Effector memory CD4-positive, alpha-beta T cell (primary cell): ENCODE measurements around the gene ATG7.

Source experiments
- DNase-seq, 3 donors: peaks; one replicate each; pipeline ENCODE4 v3.0.0-alpha.2; 2020
- H3K27ac ChIP-seq: 2 replicates; pipeline ENCODE4 v1.7.0; 2013; ENCODE audit warnings: mild to moderate bottlenecking, low read length, moderate library complexity; ENCODE audit not compliant: insufficient read depth, poor library complexity, severe bottlenecking
- H3K27me3 ChIP-seq: replicated peaks from 2 replicates; pipeline ENCODE4 v1.7.0; 2013; ENCODE audit warnings: mild to moderate bottlenecking, low read length; ENCODE audit not compliant: insufficient read depth, control insufficient read depth, poor library complexity, severe bottlenecking
- H3K36me3 ChIP-seq: 2 replicates; pipeline ENCODE4 v1.7.0; 2013; ENCODE audit warnings: mild to moderate bottlenecking, low read length, moderate library complexity; ENCODE audit not compliant: control insufficient read depth, insufficient read depth
- H3K4me1 ChIP-seq: 2 replicates; pipeline ENCODE4 v1.7.0; 2013; ENCODE audit warnings: low read length, mild to moderate bottlenecking; ENCODE audit not compliant: control insufficient read depth, insufficient read depth, poor library complexity, severe bottlenecking
- H3K4me3 ChIP-seq: 2 replicates; pipeline ENCODE4 v1.7.0; 2013; ENCODE audit warnings: low read length, low read depth, mild to moderate bottlenecking; ENCODE audit not compliant: insufficient read depth, poor library complexity, severe bottlenecking
- H3K9me3 ChIP-seq: 2 replicates; pipeline ENCODE4 v1.7.0; 2013; ENCODE audit warnings: mild to moderate bottlenecking, low read length, moderate library complexity; ENCODE audit not compliant: control insufficient read depth

ATG7 gene

GRCh38 chr3:11574981-11575669 is 302.9 kb downstream of the ATG7 start:
- Histone ChIP-seq H3K27me3 (no peaks in the 10 kb centered on the region), H3K36me3 (peaks cover 10% of the 10 kb centered on the region), H3K4me3 (no peak overlapping the region), H3K4me1 (no peaks in the 10 kb centered on the region), H3K9me3 (no peaks in the 10 kb centered on the region), H3K27ac (no peak overlapping the region)
- DNase-seq = no peak

- Histone ChIP-seq H3K27me3 (no peaks in the 10 kb centered on the region), H3K27ac (no peak overlapping the region), H3K9me3 (no peaks in the 10 kb centered on the region), H3K4me1 (no peaks in the 10 kb centered on the region), H3K36me3 (peaks cover 10% of the 10 kb centered on the region), H3K4me3 (no peak overlapping the region)
- DNase-seq = no peak
Measured at GRCh38 chr3:11575677-11576076, 303.5 kb downstream of the ATG7 start.

DNA sequence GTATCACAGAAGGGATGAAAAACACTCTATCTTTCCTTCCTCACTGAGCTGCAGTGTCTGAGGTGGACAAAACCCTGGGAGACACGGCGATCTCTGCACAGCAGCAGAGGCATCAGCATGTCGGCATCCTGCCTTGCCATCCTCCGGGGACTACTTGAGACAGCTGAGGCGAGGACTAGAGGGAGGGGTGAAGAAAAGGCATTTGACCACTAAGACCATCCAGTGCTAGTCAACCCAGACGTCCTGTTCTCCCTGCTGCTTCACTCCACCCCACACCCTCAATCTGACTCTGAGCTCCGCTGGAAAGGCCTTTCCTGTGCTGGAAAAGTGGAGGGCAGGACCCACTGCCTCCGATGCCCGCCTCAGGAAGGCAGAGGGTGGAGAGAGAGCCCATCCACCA is 304.3 kb downstream of the ATG7 start:
- H3K4me1 ChIP-seq = no peaks in the 10 kb centered on the region
- no peak for DNase-seq
- H3K36me3 ChIP-seq = peaks cover 10% of the 10 kb centered on the region
- no peak overlapping the region for H3K4me3 ChIP-seq
- no peak overlapping the region for H3K27ac ChIP-seq
- H3K9me3 ChIP-seq = no peaks in the 10 kb centered on the region
- H3K27me3 ChIP-seq = no peaks in the 10 kb centered on the region

DNA sequence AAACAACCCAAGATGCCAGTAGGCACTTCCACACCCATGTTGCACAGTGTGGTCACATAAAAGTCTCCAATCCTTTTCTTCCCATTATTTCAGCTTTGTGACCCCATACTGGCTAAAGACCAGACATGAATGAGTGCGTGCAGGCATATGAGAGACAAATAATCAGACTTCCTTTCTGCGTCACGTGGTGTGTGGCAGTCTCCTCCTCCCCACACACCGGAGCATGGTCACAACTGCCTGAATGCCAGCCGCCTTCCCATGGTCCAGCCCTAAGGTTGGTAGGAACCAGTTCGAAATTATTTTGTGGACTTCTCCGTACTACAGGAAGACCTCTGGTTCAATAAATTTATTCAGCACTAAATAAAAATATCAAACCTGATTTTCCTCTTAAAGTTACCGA is 306.0 kb downstream of the ATG7 start:
- H3K27ac ChIP-seq = no peak overlapping the region
- peaks cover 10% of the 10 kb centered on the region for H3K36me3 ChIP-seq
- no peaks in the 10 kb centered on the region for H3K4me1 ChIP-seq
- DNase-seq = no peak
- H3K9me3 ChIP-seq = no peaks in the 10 kb centered on the region
- no peak overlapping the region for H3K4me3 ChIP-seq
- H3K27me3 ChIP-seq = no peaks in the 10 kb centered on the region

DNA sequence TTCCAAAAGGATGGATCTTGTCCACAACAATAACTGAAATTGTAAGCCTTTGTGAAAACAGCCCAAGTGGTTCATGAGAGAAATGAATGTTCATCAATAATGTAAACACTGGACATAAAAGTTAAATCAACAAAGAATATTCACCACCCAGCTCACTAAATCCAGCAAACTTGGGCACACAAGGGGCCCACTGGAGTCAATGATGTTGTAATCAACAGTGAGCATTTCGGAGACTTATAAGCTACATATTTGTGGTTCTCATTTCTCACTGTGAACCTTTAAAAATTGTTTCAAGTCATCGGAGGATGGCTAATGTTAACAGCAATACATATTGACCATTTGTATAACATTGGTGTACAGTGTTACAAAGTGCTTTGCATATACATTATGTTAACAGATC is 308.4 kb downstream of the ATG7 start:
- no peak for DNase-seq
- Histone ChIP-seq H3K4me3 (no peak overlapping the region), H3K27ac (no peak overlapping the region), H3K36me3 (peaks cover 2% of the 10 kb centered on the region), H3K27me3 (no peaks in the 10 kb centered on the region), H3K9me3 (no peaks in the 10 kb centered on the region), H3K4me1 (no peaks in the 10 kb centered on the region)

- Histone ChIP-seq H3K9me3 (no peaks in the 10 kb centered on the region), H3K4me3 (no peak overlapping the region), H3K4me1 (no peaks in the 10 kb centered on the region), H3K27ac (no peak overlapping the region), H3K27me3 (no peaks in the 10 kb centered on the region), H3K36me3 (peaks cover 2% of the 10 kb centered on the region)
- no peak for DNase-seq
Measured at GRCh38 chr3:11581237-11582190, 309.3 kb downstream of the ATG7 start.

DNA sequence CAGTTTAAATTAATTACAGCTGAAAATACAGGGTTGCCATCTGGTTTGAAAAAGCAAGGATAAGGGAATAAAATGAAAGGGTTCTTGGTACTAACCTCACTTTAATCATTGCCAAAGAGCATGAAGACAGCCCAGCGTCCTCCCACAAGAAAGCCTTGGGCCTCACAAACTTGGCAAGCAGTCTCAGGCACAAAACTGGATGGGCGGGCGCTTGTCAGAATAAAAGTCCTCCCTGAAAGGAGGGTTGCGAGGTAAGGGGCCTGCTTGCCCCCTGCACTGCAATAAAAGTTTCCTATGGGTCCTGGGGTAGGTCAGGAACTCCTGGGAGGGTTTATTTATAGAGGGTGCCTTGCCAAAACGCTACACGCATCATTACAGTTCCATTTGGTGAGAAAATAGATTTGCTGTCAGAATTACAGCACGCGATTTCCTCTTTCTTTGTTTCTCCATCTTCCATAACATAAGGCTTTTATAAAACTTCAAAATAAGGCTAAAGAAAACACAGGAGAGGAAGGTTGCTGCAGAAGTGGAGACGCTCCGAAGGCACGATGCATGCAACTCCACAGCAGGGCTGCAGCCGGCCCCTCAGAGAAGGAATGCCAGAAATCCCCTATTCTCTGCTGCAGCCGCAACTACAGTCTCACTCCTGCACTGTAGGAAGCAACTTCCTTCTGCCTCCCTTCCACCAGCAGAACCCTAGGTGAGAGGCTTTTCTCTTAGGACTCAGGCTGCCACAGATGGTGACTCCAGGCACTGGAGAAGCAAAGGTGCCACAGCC is 310.2 kb downstream of the ATG7 start:
- H3K27ac ChIP-seq = no peak overlapping the region
- no peaks in the 10 kb centered on the region for H3K36me3 ChIP-seq
- H3K4me1 ChIP-seq = no peaks in the 10 kb centered on the region
- H3K9me3 ChIP-seq = no peaks in the 10 kb centered on the region
- no peak overlapping the region for H3K4me3 ChIP-seq
- no peak for DNase-seq
- H3K27me3 ChIP-seq = no peaks in the 10 kb centered on the region

DNA sequence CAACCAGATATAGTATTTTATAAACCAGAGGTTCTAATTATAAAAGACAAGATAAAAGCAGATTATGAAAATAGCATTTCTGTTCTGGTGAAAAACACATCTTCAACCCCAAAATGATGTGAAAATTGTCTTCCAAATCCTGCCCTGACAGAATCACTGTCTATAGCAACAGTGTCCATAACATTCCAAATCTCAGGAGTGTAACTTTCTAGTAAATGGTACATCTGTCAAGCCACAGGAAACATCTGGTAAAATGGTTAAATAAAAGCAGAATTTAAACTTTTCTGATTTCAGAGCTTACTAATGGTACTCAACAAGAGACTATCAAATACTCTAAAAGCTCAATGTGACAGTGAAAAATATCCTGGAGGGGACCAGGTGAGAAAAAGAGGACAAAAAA is 311.0 kb downstream of the ATG7 start:
- Histone ChIP-seq H3K27ac (no peak overlapping the region), H3K4me1 (no peaks in the 10 kb centered on the region), H3K9me3 (no peaks in the 10 kb centered on the region), H3K27me3 (no peaks in the 10 kb centered on the region), H3K4me3 (no peak overlapping the region), H3K36me3 (no peaks in the 10 kb centered on the region)
- no peak for DNase-seq

DNA sequence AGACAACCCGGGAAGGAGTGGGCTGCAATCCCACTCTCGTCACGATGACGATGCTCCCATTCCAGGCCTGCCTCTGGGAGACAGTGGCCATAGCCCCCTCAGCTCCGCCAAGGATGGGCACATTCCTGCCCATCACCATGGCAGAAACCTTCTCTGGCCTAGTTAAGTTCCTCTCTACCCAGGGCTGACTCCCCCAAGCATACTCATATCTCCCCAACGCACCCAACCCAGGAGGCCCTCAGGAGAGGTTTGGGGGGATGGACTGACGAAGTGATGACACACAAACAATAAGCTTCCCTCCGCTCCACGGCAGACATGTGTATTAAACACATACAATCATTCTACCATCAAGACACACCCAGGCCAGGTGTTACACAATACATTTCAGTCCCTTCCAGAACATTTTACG is 311.4 kb downstream of the ATG7 start:
- no peak for DNase-seq
- Histone ChIP-seq H3K27me3 (no peaks in the 10 kb centered on the region), H3K4me1 (no peaks in the 10 kb centered on the region), H3K9me3 (no peaks in the 10 kb centered on the region), H3K27ac (no peak overlapping the region), H3K4me3 (no peak overlapping the region), H3K36me3 (no peaks in the 10 kb centered on the region)
